ENCODE measurements around the gene ZNF783. TPM values are rescaled to one million over a fixed set of nuclear protein-coding genes. Genes with fewer than 3 reads are reported as not detected.

ZNF783 gene
- total RNA-seq, 1 donor from 2014 or later, result 15.1 TPM

GRCh38 chr7:149254181-149254858 is 7.7 kb upstream of the ZNF783 start:
- no peaks in the 10 kb centered on the region for H3K9me3 ChIP-seq
- DNase-seq (no peak), ATAC-seq (no peak)
- no peaks in the 10 kb centered on the region for H3K27me3 ChIP-seq (ENCODE audit: low read depth)
- H3K4me3 ChIP-seq, result no peak overlapping the region
- H3K4me1 ChIP-seq, result no peaks in the 10 kb centered on the region
- no peak for TF ChIP-seq CTCF (IDR thresholded peaks at IDR 0.05)
- intact Hi-C loops (cut with DNase I), result no loop called here
- H3K36me3 ChIP-seq, result peaks cover 67% of the 10 kb centered on the region
- no peak overlapping the region for H3K27ac ChIP-seq

GRCh38 chr7:149255174-149255573 is 6.8 kb upstream of the ZNF783 start:
- ATAC-seq (no peak), DNase-seq (no peak)
- Histone ChIP-seq H3K4me3 (no peak overlapping the region), H3K4me1 (no peaks in the 10 kb centered on the region), H3K36me3 (peaks cover 62% of the 10 kb centered on the region), H3K27me3 (ENCODE audit: low read depth) (no peaks in the 10 kb centered on the region), H3K27ac (no peak overlapping the region), H3K9me3 (no peaks in the 10 kb centered on the region)
- TF ChIP-seq CTCF (IDR thresholded peaks at IDR 0.05), result no peak
- intact Hi-C loops (cut with DNase I), result no loop called here

- Histone ChIP-seq H3K4me3 (no peak overlapping the region), H3K9me3 (no peaks in the 10 kb centered on the region), H3K27me3 (ENCODE audit: low read depth) (no peaks in the 10 kb centered on the region), H3K27ac (no peak overlapping the region), H3K4me1 (peaks cover 4% of the 10 kb centered on the region), H3K36me3 (peaks cover 49% of the 10 kb centered on the region)
- no peak for TF ChIP-seq CTCF (IDR thresholded peaks at IDR 0.05)
- no peak for DNase-seq
- no peak for ATAC-seq
- intact Hi-C loops (cut with DNase I), result no loop called here
Observed at GRCh38 chr7:149256568-149256967, 5.4 kb upstream of the ZNF783 start.

GRCh38 chr7:149257146-149257545 is 4.8 kb upstream of the ZNF783 start:
- Histone ChIP-seq H3K4me3 (no peak overlapping the region), H3K9me3 (no peaks in the 10 kb centered on the region), H3K27me3 (ENCODE audit: low read depth) (no peaks in the 10 kb centered on the region), H3K27ac (no peak overlapping the region), H3K36me3 (peaks cover 43% of the 10 kb centered on the region), H3K4me1 (peaks cover 4% of the 10 kb centered on the region)
- no peak for TF ChIP-seq CTCF (IDR thresholded peaks at IDR 0.05)
- intact Hi-C loops (cut with DNase I), result no loop called here
- DNase-seq (no peak), ATAC-seq (no peak)

- peaks cover 14% of the 10 kb centered on the region for H3K36me3 ChIP-seq
- DNase-seq, result no peak
- peaks cover 19% of the 10 kb centered on the region for H3K4me1 ChIP-seq
- peak overlapping the region; percentile 63 for H3K4me3 ChIP-seq
- peak overlapping the region; percentile 93 for H3K27ac ChIP-seq
- TF ChIP-seq CTCF (IDR thresholded peaks at IDR 0.05), result no peak
- H3K9me3 ChIP-seq, result no peaks in the 10 kb centered on the region
- ATAC-seq, result peak; percentile 0 to 24
- no peaks in the 10 kb centered on the region for H3K27me3 ChIP-seq (ENCODE audit: low read depth)
- intact Hi-C loops (cut with DNase I), result no loop called here
Observed at GRCh38 chr7:149261316-149261828, 624 bp upstream of the ZNF783 start.

Measured in lower lobe of right lung (tissue), 2 donors.